Omental fat pad (tissue), 4 donors: ENCODE data around the gene CDKN2AIPNL. TPM values are rescaled to one million over a fixed set of nuclear protein-coding genes. Genes with fewer than 3 reads are reported as not detected.

ENCODE experiments used
- ATAC-seq: fragments of 150-250 bp; one replicate; pipeline ENCODE4 v1.9.1; 2016; ENCODE audit warnings: mild to moderate bottlenecking, moderate library complexity; ENCODE audit not compliant: low FRiP score
- DNase-seq: peaks from one replicate; pipeline ENCODE4 v3.0.0-alpha.2; 2019; ENCODE audit warnings: low spot score
- CTCF ChIP-seq, 3 donors: fragments of 450-650 bp; IDR thresholded peaks; one replicate each; pipeline ENCODE4 v1.5.1; 2016 to 2017; ENCODE audit warnings: antibody characterized with exemption in 3 of 3, mild to moderate bottlenecking in 3 of 3, moderate library complexity in 2 of 3
- total RNA-seq, 4 donors: library from RNA; depleted of rRNA; stranded (reverse); fragments of >200 nt; gene quantifications; one replicate each; pipeline ENCODE4 v1.1.0, GENCODE V29; 2016

Gene CDKN2AIPNL
- total RNA-seq, 4 donors from 2014 or later, result 10.2 to 20.4 (median 17.7) TPM

DNA sequence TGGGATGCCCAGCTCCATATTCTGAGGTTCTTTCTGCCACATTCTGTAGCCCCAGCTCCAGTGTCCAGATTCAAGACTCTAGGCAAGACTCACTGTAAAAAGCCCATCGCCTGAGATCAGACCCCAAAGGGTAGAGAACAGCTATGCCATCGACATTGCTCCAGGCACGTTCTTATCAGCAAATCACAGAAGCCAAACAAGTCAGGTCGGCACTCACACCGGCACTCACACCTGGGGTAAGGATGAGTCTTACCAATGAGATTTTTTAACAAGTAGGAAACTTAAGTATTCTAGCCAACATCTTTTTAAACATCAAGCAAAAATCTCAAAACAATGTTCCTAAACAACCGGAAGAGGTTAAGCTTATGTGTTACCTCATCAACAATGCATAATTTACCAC, 2.4 kb downstream of the CDKN2AIPNL start:
- TF ChIP-seq CTCF (IDR thresholded peaks at IDR 0.05), result no peak
- DNase-seq (no peak), ATAC-seq (no peak)

DNA sequence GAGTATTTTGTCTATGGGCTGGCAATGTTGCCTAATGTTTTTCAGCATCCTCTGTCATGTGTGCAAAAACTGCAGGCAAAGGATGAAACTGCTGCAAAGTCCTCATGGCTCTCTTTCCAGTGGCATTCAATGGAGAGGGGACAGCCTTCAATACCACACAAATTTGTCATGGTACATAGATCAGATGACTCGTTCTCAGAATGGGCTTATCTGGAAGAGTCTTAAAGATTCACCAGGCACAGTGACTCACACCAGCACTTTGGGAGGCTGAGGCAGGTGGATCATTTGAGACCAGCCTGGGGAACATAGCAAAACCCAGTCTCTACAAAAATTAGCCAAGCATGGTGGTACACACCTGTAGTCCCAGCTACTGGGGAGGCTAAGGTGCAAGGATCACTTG, 5.3 kb downstream of the CDKN2AIPNL start:
- DNase-seq (no peak), ATAC-seq (no peak)
- TF ChIP-seq CTCF (IDR thresholded peaks at IDR 0.05), result no peak

GRCh38 chr5:134403951-134404350, 7.7 kb downstream of the CDKN2AIPNL start:
- no peak for DNase-seq
- no peak for TF ChIP-seq CTCF (IDR thresholded peaks at IDR 0.05)
- ATAC-seq, result no peak

- TF ChIP-seq CTCF (IDR thresholded peaks at IDR 0.05), result no peak
- ATAC-seq (no peak), DNase-seq (no peak)
Observed at GRCh38 chr5:134398609-134399155, 13.0 kb downstream of the CDKN2AIPNL start.

DNA sequence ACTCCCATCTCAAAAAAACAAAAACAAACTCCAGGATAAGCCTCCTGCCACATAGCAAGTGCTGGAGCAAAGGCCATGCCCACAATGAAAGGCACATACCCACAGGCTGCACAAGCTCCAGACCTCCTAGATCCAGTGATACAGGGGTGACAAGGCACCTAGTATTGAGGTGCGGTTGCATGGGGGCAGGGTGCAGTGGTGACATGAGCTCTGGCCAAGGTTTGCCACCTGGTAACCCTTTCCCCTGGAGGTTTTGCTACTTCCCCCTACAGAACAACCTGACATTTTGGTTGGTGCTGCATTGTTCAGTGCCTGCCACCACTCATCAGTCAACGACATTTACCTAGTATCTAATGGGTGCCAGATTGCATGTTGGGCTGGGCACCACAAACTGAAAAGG, 14.5 kb downstream of the CDKN2AIPNL start:
- TF ChIP-seq CTCF (IDR thresholded peaks at IDR 0.05), result no peak
- DNase-seq (no peak), ATAC-seq (no peak)

GRCh38 chr5:134396274-134396673, 15.4 kb downstream of the CDKN2AIPNL start:
- DNase-seq (no peak), ATAC-seq (no peak)
- no peak for TF ChIP-seq CTCF (IDR thresholded peaks at IDR 0.05)

- no peak for ATAC-seq
- no peak for TF ChIP-seq CTCF (IDR thresholded peaks at IDR 0.05)
- no peak for DNase-seq
Observed at GRCh38 chr5:134394932-134395331, 16.7 kb downstream of the CDKN2AIPNL start.
